Stimulated activated CD8-positive, alpha-beta memory T cell treated with anti-CD3 and anti-CD28 coated beads, Interleukin-15, amount 100 ng/mL, for 1 hour (primary cell): ENCODE results near the gene TCF12.
"Not testable (repeated sequence)": the region's sequence is repeated elsewhere in the genome, so short reads cannot be mapped to it uniquely, and the experiment has no call there.

Experiments
- DNase-seq: peaks from one replicate; pipeline ENCODE4 v3.0.0-alpha.2; 2020; ENCODE audit warnings: low read depth

The TCF12 gene

DNA sequence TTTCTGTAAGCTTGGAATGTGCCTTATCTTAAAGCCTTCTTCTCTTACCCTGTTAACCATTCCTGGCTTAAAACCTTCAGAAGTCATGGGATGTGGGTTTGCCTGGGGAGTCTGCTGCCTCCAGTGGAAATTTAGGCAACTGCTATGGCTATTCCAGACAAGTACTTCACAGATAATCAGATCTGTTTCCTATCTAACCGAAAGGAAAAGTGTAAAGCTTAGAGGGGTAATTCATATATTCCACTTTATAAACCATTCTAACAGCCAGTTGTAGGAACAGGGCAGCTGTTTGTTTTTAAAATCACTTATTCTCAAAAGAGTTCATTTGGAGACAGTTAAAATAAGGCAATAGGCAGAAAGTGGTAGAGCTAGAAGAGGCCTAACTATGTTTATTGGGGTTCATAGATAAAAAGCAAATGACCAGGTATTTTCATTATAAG, 219.9 kb downstream of the TCF12 start:
- DNase-seq = no peak

DNA sequence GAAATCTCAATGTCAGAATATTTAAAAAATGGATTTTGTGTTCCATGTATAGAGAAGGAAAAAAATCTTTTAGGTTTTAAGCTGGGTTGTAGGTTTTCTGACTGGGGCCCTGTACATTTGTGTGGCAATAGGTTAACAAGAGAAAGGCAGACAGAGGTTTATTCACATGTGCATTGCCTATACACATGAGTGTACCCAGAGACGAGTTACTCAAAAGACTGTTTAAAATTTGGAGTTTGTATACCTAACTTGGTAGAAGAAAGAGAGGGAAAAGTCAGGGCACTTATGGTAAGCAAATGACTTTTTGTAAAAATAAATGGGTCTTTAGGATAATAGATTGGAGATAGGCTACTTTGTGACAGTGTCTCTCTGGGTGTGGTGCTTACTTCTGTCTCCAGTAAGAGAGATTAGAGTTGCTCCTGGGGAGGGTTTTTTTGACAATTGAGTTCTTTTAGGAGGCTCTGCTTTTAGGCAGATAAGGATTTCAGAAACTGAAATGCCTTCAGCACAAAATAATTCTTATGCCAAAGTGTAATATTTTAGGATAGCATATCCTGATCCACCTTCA, 225.2 kb downstream of the TCF12 start:
- no peak for DNase-seq

- DNase-seq = no peak
Measured at GRCh38 chr15:57144448-57144847, 226.0 kb downstream of the TCF12 start.

GRCh38 chr15:57146506-57147201, 228.2 kb downstream of the TCF12 start:
- no peak for DNase-seq

GRCh38 chr15:57147621-57148020, 229.2 kb downstream of the TCF12 start:
- no peak for DNase-seq

- DNase-seq = no peak
Measured at GRCh38 chr15:57148262-57148661, 229.8 kb downstream of the TCF12 start.

GRCh38 chr15:57149196-57149595, 230.8 kb downstream of the TCF12 start:
- no peak for DNase-seq

DNA sequence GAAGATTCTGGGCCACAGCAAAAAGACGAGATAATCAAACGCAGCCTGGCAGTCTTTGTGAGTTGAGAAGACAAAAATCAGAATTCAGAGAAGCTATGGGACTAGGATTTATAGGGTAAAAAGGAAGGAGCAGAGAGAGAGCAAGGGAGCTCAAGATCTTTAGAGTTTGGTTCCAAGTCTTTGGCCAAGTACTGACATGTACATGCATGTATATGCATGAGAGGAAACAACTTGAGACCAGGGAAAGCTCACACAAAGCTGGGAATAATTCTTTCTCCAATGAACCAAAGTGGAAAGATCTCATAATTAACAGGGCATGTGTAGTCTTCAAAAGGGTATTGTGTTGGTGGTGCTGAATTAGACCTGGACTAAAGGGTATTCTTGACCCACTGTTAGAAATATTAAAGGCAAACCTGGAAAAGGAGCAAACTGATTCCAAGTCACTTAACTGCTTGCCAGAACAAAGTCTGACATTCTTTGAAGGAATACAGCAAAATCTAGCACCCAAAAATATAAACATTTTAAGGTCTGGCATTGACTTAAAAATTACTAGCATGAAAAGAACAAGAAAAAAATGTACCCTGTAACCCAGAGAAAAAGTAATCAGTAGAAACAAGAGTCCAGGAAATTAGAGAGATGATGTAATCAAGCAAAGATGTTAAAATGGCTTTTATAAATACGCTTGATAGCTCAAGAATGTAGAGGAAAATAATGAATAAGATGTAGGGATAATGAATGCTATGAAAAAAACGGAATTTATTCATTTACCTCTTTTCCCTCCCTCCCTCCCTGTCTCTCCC, 231.8 kb downstream of the TCF12 start:
- no peak for DNase-seq

DNA sequence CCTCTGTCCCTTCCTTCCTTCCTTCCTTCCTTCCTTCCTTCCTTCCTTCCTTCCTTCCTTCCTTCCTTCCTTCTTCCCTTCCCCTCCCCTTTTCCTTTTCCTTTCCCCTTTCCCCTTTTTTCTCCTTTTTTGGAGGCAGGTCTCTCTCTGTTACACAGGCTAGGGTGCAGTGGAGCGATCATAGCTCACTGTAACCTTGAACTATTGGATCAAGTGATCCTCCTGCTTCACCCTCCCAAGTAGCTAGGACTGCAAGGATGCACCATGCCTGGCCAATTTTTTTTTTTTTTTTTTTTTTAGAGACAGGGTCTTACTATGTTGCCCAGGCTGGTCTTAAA, 232.4 kb downstream of the TCF12 start:
- not testable (repeated sequence) for DNase-seq

- DNase-seq = no peak
Measured at GRCh38 chr15:57152133-57152532, 233.7 kb downstream of the TCF12 start.

- no peak for DNase-seq
Measured at GRCh38 chr15:57152666-57153539, 234.5 kb downstream of the TCF12 start.

DNA sequence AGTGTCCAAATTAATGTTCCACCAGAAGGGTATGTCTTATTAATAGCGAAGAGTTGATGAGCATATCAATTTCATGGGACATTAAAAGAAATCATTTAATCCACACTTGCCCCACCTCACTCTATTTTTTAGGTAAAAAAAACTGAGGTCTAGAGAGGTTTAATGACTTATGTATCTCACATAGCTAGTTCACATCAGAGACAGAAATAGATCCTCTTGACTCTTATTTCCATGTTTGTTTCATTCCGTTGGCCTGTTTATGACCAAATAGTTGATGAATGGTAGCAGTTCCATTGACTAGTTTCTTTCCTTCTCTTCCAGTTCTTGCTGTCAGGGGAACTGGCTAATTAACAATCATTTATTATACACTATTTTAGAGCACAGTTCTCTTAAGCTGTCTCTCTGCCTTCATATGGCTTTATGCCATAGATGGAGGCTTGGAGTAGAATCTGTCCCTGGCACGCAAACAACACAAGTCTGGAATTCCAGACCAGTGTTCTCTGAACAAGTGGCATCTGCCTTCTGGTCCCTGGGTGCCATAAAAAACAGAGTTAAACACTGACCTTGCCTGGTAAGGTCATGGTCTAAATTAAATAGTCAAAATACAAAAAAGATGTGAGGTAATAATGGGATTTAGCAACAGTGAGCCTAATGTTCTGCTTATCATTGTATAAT, 237.9 kb downstream of the TCF12 start:
- no peak for DNase-seq

DNA sequence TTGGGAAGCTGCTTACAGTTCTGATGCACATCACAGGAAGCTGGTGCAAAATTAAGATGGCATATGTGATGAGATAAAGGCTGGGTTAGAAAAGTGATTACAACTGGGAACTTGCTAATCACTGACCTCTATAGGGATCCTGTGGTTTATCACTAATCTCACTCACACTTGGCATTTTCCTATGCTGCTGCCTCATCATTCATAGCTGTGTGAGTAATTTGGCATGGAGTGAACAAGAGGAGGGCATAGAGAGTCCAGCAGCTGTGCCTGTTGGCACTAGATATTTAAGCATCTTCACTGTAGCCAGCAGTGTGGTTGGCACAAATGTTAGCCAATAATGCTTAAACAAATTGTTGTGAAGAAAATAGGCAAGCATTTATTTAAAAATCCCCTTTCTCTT, 240.1 kb downstream of the TCF12 start:
- DNase-seq = no peak

DNA sequence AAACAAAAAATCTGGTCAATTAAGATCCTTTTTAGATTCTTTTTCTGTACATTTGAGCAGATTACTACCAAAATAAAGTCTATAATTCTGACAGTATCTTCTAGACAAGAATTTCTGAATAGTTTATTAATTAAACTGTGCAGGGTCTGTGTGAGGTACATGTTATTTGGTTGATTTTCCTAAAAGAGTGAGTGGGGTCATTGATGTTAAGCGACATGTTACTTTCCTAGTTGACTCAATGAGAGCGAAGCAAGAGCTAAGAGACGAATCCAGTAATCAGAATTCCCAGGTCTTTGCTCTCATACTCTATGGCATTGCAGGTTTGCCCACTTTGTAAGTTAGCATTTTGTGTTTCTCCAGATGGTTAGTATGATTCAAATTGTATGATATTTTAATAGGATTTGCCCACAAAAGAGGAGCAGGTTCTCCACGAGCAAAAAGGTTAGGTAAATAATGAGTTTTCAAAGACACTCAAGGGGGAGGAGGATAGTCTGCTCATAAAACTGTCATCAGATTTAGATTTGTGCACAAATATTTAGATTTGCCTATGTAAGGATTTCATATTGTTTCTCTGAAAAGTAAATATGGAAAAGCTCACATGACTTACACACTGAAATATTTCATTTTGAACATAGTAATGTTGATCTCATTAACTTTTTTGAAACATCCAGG, 240.7 kb downstream of the TCF12 start:
- no peak for DNase-seq

- no peak for DNase-seq
Measured at GRCh38 chr15:57159767-57160166, 241.3 kb downstream of the TCF12 start.

DNA sequence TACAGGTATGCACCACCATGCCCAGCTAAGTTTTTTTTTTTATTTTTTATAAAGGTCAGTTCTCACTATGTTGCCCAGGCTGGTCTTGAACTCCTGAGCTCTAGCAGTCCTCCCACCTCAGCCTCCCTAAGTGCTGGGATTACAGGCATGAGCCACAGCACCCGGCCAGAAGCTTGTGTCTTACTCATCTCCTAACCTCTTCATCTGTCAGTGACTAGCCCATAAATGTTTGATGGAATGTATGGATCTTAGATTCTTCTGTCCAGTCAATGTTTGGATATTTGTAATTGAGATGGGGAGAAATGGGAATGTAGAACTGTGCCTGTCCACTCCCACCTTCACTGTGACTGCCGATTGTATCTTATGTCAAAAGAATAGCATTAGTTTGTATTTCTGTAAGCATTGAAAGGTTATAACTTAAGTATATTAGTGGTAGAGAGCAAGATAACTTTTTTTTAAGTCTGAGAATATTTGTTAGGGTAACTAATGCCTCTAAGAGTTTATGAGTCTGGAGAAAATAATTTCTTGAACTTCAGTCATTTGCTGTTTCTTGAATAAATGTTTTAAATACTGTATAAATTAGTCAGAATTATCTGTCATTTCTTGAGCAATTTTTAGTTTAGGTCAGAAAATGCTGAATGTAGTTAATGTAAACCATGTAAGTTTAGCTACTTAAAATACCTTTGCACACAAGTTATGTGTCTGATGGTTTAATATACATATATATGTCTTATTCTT, 242.5 kb downstream of the TCF12 start:
- no peak for DNase-seq

DNA sequence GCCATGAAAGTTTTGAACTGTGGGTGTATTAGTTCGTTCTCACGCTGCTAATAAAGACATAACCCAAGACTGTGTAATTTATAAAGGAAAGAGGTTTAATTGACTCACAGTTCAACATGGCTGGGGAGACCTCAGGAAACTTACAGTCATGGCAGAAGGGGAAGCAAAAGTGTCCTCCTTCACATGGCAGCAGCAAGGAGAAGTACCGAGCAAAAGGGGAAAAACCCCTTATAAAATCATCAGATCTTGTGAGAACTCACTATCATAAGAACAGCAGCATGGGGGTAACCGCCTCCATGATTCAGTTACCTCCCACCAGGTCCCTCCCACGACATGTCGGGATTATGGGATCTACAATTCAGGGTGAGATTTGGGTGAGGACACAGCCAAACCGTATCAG, 245.8 kb downstream of the TCF12 start:
- not testable (repeated sequence) for DNase-seq

GRCh38 chr15:57165992-57166391, 247.5 kb downstream of the TCF12 start:
- no peak for DNase-seq

GRCh38 chr15:57167821-57168395, 249.5 kb downstream of the TCF12 start:
- DNase-seq = no peak

DNA sequence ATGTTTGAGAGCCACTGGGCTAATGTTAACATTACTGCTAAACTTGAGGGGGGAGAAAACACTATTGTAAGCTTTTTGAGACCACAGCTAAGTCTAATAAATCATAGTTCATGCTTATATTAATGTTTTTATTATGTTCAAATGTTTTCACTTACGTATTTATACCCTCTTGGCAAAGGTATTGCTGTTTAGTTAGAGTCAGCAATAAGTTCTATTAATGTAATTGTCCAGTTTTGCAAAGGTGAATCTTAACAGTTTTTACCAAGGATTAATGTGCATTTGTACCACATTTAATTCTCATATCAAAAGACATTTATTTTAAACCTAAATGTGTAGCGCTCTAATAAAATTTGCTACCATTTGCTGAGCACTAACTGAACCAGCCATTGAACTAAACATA, 251.2 kb downstream of the TCF12 start:
- DNase-seq = no peak
